HG02884 (cell line): ENCODE data around the gene MIGA1.
A peak's percentile ranks its signal among the peaks of the same experiment; 100 is the strongest.
"Not testable (repeated sequence)": the region's sequence is repeated elsewhere in the genome, so short reads cannot be mapped to it uniquely, and the experiment has no call there.

ENCODE experiments used
- ATAC-seq: cut with Tn5 transposase; IDR thresholded peaks from one replicate; pipeline ENCODE4 v1.9.1; 2021; ENCODE audit warnings: mild to moderate bottlenecking, moderate library complexity; ENCODE audit not compliant: unreplicated experiment

Gene MIGA1

DNA sequence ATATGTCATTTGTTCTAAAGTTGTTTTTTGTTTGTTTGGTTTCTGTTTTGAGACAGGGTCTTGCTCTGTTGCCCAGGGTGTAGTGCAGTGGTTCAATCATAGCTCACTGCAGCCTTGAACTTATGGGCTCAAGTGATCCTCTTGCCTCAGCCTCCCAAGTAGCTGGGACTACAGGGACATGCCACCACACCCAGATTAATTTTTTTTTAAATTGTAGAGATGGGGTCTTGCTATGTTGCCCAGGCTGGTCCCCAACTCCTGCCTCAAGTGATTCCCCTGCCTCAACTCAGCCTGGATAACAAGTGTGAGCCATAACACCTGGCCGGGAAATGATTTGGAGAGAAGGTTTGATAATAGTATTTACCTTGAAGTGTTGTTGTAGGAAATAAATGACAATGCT lies 127.2 kb downstream of the MIGA1 start:
- ATAC-seq, result no peak

DNA sequence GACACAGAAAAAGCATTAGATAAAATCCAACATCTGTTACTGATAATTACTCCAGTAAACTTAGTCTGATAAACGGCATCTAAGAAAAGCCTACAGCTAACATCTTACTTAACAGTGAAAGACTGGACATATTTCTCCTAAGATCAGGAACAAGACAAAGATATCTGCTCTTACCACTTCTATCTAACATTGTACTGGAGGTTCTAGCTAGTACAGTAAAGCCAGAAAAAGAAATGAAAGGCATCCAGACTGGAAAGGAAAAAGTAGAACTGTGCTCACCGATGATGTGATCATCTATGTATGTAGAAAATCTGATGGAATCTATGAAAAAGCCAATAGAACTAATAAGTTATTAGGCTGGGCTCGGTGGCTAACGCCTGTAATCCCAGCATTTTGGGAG lies 130.7 kb downstream of the MIGA1 start:
- no peak for ATAC-seq

DNA sequence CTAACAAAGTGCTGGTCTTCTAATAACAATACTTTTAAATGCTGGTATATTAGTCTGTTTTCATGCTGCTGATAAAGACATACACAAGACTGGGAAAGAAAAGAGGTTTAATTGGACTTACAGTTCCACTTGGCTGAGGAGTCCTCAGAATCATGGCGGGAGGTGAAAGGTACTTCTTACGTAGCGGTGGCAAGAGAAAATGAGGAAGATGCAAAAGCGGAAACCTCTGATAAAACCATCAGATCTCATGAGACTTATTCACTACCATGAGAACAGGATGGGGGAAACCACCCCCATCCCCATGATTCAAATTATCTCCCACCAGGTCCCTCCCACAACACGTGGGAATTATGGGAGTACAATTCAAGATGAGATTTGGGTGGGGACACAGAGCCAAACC lies 139.5 kb downstream of the MIGA1 start:
- not testable (repeated sequence) for ATAC-seq

DNA sequence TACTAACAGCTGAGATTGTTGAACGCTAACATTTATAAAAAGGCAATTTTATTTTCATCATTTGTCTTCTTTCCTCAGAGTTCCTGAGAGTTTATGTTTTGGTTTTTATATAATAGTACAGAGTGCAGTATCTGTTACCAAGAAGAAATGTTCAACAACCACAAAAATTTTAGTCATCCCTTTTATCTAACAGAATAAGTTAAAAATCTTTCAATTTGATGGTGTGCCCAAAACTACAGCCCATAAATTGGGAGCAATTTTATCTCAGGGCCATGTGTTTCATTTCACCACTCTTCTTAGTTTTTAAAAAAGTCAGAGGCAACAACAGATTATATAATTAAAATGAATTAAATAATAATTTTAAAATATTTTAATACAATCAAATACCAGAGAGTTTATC lies 146.1 kb downstream of the MIGA1 start:
- ATAC-seq, result no peak

DNA sequence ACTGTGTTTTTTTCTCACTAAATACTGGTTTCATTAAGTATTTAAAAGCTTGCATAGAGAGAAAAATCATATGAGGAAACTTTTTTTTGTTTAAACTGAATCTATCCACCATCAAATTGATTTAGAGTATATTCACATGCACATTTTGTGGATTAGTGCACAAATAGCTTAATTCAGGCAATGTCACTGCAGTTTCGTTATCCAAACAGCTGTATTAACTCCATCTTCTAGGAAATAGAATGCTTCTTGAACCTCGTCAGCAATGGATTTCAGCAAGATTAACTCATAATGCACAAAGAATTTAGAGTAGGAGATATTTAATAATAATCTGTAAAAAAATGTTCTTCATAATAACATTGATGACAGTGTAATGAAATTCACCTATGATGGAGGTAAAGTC lies 146.5 kb downstream of the MIGA1 start:
- no peak for ATAC-seq

DNA sequence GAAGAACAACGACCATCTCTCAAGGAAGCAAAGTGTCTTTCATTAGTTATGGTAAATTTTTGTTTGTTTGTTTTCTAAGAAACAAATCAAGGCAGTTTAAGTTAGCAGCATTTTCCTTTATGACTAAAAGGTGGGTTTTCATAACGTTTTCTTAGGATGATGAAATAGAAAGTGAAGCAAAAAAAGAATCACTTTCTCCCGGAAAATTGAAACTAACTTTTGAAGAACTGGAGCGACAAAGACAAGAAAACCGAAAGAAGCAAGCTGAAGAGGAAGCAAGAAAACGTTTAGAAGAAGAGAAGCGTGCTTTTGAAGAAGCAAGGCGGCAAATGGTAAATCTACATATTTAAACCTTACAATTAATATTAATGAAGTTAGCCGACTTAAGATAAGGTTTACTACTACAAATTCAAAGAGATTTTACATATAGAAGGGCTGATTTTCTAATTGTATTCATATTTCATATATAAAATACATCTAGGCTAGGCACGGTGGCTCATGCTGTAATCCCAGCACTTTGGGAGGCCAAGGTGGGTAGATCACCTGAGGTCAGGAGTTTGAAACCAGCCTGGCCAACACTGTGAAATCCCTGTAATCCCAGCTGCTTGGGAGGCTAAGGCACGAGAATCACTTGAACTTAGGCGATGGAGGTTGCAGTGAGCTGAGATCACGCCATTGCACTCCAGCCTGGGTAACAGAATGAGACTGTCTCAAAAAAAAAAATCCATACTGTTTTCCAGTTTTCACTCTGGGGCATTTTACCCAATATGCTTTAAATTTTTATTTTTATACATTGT lies 147.3 kb downstream of the MIGA1 start:
- peak; percentile 53 for ATAC-seq

DNA sequence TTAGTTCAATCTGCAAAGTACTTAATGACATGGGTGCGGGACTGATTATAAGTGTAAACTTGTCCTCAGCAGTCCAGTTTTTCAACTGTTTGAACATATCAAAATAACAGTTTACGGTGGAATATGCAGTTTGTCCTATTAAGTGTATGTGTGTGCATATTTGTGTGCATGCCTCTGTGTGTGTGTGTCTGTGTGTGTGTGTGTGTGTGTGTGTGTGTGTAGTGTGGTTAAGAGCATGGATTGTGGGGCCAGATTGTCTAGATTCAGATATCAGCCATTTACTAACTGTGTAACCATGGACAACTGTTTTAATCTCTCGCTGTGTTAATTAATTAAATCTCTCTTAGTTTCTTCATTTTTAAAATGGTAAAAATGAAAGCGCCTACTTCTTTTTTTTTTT lies 148.0 kb downstream of the MIGA1 start:
- ATAC-seq, result no peak
